Body of pancreas (tissue), 4 donors: Measurements from ENCODE around the gene ATXN10.

Experiments used
- CTCF ChIP-seq, 7 experiments: fragments of 450-650 bp in 4 of 7; fragments of 200-600 bp in 3 of 7; sonication (generic) in 3 of 7; IDR thresholded peaks; one replicate each; pipeline ENCODE4 v1.5.1; 2016 to 2019; ENCODE audit warnings: antibody characterized with exemption in 7 of 7
- POLR2A ChIP-seq, 3 donors: fragments of 450-650 bp; IDR thresholded peaks; one replicate each; pipeline ENCODE4 v1.6.1; 2016; ENCODE audit warnings: antibody characterized with exemption in 3 of 3, mild to moderate bottlenecking in 2 of 3

GRCh38 chr22:45888221-45889092 is 216.8 kb downstream of the ATXN10 start:
- no peak for TF ChIP-seq CTCF (IDR thresholded peaks at IDR 0.05)
- no peak for TF ChIP-seq POLR2A (IDR thresholded peaks at IDR 0.05)
